C4-2B (cell line): Measurements from ENCODE around the gene HGF.

Experiments
- CTCF ChIP-seq: fragments of 450-650 bp; conservative IDR thresholded peaks from 2 replicates; pipeline ENCODE4 v1.5.1; 2017; ENCODE audit warnings: mild to moderate bottlenecking
- ZFX ChIP-seq: fragments of 450-650 bp; IDR thresholded peaks from 2 replicates; pipeline ENCODE4 v1.6.1; 2017

DNA sequence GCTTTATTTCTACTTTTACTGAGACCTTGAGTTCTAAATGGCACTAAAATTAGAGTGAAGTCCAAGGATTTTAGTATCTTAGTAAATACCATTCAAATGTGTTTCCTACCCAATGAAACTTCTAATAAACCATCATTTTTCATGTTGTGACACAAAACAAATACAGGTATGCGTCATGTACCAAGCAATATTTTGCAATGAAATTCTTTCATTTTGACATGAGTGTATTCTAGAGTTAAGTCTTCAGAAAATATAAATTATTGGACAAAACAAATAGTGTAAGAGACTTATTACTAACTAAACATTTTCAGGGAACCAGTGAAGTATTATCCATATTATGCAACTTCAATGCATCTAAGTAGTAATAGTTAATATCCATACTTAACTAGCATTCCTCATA lies 16.5 kb downstream of the HGF start:
- TF ChIP-seq CTCF (no peak), ZFX (no peak)
